Stimulated activated CD4-positive, alpha-beta T cell treated with anti-CD3 and anti-CD28 coated beads, Interleukin-4, amount 100 ng/mL, for 24 hours (primary cell): ENCODE measurements around the gene OCEL1.

Experiments
- DNase-seq: peaks from one replicate; pipeline ENCODE4 v3.0.0-alpha.2; 2020

Gene OCEL1

DNA sequence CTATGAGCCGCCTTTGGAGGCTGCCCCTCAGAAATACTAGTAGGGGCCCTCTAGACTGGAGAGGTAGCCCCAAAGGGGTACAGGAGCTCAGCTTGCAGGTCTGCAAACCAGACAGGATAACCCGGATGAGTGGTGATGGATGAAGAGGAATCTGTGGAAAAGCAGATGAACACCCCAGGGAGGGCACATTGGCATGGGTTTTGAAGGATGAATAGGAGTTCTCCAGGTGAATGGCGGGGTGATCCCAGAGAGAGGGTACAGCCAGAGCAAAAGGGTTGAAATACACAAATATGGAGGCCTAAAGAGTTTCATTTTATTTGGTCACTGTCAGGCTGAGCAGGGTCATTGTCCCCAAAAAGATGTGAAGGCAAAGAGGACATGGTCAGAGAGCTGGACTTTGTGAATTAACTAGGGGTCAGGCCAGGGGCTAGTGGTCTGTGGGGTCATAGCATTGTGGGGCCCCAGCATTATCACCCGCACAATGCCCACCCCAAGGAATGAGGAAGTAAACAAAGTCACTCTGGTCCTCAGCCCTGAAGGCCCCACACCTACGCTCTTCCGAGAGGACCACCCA is 14.9 kb downstream of the OCEL1 start:
- DNase-seq, result no peak

DNA sequence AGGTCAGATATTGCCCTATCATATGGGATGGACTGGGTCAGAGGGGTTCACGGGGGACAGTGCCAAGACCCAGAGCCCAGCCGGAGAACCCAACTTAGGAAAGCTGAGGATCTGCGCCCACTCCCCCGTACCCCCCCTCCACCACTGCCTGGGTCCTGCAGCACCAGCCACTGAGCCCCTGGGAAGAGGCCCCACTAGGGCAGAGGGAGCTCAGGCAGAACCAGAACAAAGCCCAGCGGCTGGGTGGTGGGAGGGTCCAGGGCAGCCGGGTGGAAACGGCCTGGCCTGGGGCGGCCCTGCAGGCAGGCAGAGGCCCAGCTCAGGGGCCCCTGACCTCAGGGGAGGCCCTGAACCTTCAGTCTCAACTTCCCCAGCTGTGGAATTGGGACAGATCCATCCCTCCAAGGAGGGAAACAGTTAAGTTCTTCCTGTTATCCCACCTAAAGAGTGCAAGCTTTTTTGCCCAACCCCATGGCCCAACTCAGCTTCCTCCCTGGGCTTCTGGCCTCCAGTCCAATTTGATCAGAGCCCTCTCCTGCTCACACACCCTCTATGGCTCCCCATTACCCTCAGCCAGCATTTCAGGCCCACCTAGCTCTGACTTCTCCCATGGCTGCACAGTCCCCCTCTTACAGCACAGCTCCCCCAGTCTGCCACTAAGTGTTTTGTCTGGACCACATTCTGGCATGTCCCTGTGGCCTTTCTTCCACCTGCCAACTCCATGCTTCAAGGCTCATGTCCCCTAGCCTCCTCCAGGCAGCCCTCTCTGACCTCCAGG is 16.6 kb downstream of the OCEL1 start:
- DNase-seq, result no peak

DNA sequence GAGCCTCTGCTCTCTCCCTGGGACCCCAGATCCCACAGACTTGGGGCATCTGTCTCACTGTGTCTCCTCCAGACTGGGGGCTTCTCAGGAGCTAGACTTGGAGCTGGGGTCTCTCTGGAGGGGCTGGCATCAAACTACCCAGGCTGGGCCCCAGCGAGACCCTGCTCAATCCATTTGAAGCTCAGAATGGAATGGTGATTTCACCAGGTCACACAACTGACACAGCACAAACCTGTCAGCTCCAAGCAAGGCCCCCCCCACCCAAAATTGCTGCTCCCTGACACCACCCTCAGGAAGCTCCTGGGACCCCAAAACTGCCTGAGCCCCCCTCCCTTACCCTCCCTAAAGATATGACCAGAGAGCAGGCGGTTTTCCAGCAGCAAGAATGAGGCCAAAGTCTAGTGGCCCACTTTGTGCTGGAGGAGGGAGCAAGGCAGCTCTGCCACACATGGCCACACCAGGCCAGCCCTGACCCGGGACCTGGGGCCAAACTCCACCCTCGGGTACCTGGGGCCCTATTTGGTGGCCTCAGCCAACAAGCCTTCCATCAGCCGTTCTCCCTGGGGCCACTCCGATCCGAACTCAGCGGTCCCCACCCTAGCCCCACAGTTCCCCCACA is 17.3 kb downstream of the OCEL1 start:
- no peak for DNase-seq

DNA sequence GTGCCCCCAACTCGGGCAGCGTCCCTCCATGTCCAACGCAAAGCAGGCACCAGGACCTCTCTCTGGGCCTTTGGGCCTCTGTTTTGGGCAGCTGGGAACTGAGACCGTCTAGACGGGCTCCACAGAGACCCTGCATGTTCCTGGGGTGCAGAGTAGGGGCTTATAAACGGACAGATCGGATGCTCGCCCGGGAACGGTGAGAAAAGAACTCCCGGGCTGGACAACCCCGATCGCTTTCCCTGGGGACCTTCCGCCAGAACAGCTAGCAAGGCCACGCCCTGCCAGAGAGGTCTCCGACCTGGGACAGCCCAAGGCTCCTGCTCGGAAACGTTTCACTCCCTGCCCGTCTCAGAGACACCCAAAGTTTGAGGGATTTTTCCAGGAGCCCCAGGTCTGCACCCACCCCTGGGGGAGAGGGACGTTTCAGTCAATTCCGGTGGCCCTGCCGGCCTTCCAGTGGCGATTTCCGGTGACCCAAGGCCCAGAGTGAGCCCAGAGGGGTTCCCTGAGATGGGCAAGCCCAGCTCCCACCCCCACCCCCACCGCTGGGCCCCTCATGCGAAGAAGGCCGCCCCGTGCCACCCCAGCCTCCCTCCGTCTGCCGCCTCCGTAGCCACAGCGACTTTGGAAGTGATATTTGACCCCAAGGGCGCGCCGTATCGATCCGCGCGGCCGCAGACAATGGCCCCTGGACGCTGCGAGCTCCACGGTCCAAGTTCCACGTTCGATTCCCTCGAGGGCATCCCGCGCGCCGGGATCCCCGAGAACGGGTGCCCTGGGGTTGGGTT is 18.0 kb downstream of the OCEL1 start:
- no peak for DNase-seq

DNA sequence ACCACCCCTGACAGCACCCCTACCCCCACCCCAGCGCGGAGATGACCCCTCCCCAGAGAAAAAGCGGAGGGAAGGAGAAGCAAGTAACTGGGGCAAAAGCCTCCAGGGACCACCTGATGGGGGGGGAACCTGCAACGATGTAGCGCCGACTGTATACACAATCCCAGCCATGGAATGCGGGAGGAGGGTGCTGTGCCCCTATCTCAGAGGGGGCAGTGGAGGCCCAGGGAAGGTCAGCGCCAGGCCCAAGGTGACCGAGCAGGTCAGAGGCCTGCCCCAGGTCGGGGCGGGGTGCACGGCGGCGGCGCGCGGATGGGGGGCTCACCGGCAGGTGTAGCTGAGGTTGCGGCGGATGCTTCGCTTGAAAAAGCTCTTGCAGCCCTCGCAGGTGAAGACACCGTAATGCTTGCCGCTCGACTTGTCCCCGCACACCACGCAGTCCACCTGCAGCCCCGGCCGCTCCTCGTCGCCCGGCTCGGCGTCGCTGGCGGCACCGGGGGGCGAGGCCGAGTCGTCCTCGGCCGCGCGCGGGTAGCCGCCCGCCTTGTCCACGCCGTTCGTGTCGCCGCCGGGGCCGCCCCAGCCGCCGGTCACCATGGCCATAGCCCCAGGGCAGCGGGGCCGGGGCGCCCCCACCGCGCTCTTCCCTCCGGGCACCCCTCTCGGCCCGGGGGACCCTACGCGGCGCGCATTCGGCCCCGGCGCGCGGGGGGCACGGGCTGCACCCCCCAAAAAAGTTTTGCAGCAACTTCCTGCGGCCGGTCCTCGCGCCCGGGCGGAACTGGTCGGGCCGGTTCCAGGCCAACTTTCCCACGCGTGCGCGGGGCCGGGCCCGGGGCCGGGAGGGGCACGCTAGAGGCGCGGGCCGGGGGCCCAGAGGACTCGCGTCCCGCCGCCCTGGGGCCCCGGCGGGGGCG is 18.9 kb downstream of the OCEL1 start:
- no peak for DNase-seq

DNA sequence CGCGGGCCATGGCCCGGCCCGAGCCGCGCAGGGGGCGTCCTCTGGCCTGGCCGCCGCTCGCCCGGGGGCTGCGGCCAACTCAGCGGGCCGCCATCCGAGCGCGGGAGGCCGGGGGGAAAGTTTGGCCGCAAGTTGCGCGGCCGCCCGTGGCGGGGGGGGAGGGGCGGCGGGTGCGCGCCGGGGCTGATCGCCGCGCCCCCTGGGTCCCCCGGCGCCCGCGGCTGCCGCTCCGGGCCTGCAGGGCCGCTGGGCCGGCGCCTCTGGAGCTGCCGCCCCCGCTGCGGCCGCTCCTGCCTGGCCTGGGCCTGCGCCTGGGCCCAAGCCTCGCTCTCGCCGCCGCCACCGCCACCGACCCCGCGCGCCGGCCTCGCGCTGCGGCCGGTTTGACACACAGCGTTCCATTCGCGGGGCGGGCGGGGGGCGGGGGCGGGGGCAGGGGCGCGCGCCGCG is 19.5 kb downstream of the OCEL1 start, which contains the start of gene NR2F6:
Gene NR2F6 (minus strand): TSS at position 385 of the 450 bp plus-strand sequence. CDS start 699 bp downstream, outside the sequence.
- DNase-seq, result no peak

DNA sequence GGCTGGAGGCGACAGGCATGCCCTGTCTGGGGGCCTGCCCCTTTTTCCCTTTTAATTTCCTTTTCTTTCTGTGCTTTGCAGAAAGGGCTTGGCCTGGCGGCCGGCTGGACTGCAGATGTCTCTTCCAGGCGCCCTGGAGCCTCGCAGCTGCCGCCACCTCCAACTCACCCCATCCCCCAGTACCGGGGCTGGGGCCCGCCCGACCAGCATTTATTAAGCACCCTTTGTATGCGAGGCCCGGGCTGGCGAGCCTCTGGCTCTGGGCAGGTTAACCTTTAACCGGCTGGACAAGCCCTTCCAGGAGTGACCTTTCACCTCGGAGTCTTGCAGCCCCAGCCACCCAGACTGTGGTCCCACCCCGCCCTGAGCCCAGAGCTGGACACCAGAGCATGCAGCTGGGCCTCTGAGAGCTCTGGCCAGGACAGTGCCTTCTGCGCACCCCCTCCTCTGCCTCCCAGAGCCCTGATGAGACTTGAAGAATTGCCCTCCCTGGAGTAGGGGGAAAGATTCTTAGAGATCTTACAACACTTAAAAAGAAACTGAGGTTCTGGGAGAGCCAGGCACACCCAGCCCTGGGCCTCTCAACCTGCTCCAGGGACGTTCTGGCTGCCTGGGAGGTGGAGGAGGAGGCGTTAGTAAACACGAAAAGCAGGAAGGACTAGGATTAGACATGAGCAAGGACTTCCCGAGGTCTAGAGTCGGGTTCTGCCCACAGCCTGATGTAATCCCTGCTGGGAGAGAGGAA is 20.8 kb downstream of the OCEL1 start:
- DNase-seq, result no peak

DNA sequence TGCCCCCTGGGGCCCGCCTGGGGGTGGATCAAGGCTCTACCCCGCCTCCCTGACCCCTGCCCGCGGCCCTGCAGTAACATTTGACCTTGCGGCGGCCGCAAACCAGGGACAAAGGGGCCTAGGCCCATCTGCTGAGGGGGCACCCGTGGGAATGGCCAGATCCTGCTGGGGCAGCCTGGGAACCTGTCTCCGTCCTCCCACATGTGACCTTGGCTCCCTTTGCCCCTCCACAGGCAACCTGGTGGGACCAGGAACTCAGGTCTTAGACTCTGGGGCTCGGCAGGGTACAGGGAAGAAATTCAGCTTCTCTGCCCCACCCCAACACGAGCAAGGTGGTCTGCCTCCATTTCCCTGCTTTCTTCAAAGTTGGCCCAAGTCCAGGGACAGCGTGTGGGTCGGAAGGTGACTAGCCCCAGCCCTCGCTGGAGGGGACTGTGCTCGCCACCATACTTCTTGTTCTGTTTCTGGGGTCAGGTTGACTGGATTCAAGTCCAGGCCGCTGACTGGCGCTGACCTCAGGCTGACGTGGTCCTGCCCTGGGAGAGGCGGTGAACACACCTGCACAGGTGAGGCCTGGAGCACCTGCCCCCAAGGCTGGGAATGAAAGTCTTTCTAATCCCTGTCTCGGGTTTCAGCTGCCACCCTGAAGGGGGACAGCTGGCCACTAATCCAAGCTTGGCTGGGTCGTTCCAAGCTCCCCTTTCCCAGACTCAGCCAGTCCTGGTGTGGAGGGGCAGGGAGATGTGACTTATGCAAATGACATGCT is 22.2 kb downstream of the OCEL1 start:
- no peak for DNase-seq

DNA sequence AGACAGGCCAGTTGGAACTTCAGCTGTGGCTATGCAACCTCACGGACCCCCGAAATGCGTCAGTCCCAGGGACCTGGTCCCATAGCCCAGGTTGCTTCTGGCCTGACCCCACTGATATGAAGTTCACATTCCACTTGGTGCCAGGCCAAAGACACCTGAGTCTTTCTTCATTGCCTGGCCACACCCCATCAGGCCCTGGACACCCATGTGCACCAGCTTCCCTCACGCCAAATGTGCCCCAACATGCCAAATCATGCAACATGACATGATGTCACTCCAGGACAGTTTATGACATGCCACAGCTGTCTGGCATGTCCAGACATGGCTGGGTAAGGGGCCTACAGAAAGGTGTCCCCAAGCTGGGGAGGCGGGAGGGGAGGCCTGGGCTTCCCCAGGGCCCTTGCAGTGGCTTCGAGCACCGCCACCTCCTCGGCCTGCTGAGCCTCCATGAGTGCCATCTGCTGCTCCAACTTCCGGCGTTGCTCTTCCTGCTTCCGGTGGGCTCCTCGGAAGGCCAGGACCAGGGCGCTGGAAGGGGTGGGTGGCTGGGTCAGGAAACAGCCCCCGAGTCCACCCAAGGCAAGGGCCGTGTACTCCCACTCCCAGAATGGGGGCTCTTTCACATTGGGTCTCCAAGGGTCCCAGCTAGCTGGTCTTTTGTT is 24.0 kb downstream of the OCEL1 start:
- no peak for DNase-seq

DNA sequence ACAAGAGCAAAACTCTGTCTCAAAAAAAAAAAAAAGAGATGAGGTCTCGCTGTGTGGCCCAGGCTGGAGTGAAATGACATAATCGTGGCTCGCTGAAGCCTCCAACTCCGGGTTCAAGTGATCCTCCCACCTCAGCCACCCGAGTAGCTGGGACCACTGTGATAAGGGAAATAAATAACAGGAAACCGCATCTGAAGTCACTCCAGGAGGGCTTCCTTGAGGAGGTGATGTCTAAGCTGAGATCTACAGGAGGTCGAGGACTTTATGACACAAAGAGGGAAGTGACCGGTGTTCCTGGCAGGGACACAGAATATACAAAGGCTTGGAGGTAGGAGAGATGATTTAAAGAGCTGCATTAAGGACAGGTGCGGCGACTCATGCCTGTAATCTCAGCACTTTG is 28.6 kb downstream of the OCEL1 start:
- DNase-seq, result no peak

DNA sequence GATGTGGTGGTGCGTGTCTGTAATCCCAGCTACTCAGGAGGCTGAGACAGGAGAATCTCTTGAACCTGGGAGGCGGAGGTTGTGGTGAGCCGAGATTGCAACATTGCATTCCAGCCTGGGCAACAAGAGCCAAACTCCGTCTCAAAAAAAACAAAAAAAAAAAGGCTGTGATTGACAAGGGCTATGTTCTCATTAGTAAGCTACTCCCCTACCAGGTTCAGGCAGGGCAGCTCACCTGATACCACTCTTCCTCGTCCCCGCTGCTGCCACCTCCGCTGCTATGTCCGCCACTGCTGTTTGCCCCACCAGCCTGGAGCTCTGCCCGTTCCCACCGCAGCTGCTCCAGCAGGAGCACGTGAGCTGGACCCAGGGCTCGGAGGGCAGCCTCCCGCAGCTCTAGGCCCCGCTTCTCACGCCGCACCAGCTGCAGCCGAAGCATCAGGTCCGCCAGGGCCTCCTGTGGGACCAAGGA is 29.2 kb downstream of the OCEL1 start:
- DNase-seq, result no peak

DNA sequence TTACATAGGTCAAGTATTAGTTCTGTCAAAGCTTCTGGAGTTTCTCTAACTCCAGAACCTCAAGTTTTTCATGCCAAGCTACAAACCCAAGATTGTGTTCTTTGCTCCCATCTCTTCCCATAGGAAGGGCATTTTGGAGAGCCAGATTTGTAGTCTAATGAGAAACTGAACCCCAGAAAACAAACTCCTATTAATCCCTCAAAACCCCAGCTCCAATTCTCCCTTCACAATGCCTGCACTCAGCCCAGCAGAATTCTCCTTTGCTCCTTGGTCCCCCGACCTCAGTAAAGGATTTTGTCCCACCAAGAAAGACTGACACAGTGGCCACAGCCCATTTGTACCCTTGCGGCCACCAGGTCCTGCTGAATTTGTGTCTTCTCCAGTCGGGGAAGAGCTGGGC is 30.1 kb downstream of the OCEL1 start:
- no peak for DNase-seq

DNA sequence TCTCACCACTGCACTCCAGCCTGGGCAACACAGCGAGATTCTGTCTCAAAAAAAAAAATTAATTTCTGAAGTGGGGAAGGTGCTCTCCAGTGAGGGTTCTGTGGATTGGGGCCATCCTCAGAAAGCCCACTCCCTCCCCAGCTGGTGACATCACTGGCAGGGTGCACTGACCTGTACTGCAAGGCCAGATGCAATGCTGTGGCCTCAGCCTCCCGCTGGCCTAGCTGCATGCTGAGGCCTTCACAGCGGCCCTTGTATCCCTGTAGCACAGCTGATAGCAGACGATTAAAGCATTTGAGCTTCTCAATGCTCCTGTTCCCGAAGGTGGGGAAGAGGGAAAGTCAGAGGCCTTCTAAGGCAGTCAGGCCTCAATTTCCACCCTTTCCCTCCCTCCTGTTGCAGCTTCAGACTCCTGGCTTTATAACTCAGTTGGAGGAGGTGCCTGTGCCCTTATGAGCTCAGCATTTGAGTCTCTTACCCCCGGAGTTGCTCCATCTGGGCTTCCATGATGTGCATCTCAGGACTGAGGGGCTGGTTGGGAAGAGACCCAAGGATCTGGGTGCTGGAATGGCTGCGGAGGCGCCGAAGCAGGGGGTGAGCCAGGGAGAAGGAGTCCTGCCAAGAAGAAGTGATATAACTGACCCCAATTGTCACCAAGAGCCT is 33.2 kb downstream of the OCEL1 start:
- no peak for DNase-seq

DNA sequence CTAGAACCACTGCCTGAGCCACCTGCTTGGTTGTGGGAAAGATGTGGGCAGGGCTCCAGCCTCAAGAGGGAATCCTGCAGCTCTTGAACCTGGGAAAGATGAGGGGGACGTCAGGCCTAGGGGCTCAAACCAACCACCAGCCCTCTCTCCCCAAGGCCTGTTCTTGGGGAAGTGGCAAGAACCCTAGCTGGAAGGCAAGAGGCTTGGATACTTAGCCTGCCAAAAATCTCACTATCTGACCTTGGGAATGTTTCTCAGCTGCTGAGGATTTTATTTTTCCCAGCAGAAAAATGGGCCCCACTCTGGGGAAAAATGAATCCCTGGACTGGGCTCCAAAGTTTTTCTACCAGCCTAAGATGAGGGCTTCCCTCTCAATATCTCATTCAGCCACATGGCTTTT is 33.9 kb downstream of the OCEL1 start:
- DNase-seq, result no peak

DNA sequence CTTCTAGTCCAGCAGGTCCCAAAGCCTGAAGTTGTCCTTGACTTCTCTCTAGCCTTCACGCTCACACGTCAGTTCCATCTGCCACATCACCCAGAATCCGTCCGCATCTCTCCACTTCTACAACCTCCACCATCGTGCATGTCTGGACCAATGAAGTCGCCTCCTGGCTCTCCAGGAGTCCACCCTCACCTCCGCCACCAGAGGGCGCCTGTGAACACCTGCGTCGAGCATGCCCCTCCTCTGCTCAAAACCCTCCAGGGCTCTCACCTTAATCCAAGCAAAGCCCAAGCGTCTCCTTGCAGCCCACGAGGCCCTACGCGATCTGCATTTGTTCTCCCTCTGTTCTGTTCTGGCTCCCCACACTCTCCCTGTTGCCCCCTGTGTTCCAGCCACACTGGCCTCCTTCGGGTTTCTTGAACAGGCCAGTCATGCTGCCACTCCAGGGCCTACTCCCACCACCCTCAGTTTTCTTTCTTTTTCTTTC is 34.9 kb downstream of the OCEL1 start:
- DNase-seq, result peak; percentile 93

DNA sequence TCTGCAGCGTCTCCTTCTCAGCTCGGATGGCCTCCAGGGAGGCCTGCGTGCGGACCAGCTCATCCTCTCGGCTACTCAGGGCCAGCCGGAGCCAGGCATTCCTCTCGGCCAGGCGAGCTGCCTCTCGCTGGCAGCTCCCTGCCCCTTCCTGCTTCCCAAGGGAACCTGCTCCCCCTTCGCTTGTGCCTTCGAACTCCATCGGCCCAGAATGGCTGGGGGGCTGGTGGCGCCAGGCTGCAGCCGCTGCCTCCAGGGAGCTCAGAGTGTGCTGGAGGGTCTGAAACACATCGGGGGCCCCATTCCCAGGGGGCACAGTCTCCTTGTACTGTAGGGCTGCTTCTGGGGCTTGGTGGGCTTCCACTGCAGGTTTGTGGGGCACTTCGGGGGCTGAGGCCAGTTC is 36.5 kb downstream of the OCEL1 start:
- no peak for DNase-seq

DNA sequence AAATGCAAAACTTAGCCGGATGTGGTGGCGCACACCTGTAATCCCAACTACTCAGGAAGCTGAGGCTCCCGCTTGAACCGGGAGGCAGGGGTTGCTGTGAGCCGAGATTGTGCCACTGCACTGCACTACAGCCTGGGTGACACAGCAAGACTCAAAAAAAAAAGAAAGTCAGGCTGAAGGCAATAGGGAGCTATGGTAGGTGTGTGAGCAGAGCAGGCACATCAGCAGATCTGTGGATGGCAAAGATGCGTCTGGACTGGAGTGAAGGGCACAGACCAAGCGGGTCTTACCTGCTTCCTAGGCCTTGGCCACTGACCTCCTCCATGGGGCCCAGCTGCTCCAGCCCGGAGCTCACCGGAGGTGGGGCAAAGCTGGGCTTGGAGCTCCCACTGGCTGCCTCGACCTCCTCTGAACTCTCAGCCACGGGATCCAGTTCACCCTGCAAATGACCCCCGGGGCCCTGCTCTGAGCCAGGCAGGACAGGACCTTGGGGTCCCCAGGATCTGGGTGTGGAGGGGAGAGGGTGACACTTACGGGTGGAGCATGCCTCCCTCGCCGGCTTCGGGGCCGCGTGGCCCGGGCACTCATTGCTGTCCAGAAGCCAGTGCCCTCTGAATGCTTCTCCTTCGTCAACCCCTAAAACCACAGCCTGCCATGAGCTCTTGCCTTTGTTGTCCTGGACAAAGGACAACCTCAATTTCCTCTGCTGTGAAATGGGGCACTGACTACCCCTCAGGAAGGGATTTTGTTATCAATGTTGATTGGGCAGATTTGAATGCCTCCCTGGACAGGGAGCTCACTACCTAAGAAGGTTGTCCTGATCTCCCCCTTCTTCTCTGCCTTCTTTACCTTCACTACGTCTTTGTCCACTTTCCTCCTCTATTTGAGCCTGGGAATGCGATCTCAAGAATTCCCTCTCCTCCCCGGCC is 38.0 kb downstream of the OCEL1 start:
- DNase-seq, result no peak

DNA sequence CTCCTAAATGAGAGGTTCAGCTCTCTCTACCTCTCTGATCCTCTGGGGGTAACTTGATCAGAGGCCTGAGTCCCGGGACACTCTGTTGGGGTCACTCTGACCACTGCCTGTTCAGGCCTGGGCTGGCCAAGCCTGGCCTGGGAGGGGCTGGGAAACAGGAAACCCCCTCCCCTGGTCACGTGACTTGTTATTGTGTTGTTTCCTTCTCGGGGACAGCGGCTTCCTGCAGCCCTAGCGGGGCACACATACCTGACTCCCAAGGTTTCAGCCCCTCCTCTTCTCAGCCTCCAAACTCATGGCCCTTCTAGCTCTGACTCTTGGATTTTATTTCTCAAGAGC is 38.6 kb downstream of the OCEL1 start, which contains the start of gene USHBP1:
Gene USHBP1 (minus strand): TSS at position 105 of the 339 bp plus-strand sequence. CDS start 446 bp downstream, outside the sequence.
- no peak for DNase-seq
